H9 (cell line): ENCODE data around the gene AACS. TPM values are rescaled to one million over a fixed set of nuclear protein-coding genes. Genes with fewer than 3 reads are reported as not detected.

Source experiments
- DNase-seq: peaks from one replicate; pipeline ENCODE4 v3.0.0-alpha.2; 2017
- H2AFZ ChIP-seq: one replicate; pipeline ENCODE4 v1.6.1; 2013; ENCODE audit warnings: mild to moderate bottlenecking, low read length, control low read depth, moderate library complexity
- H2AK5ac ChIP-seq: 2 replicates; pipeline ENCODE4 v1.6.1; 2013; ENCODE audit warnings: low read length, control low read depth, mixed read lengths; ENCODE audit not compliant: insufficient read length
- H2BK120ac ChIP-seq: one replicate; pipeline ENCODE4 v1.6.1; 2013; ENCODE audit warnings: low read depth, mild to moderate bottlenecking, low read length, control low read depth, inconsistent platforms; ENCODE audit not compliant: poor library complexity, severe bottlenecking
- H2BK12ac ChIP-seq: 2 replicates; pipeline ENCODE4 v1.6.1; 2013; ENCODE audit warnings: low read length, control low read depth, mixed read lengths, low read depth; ENCODE audit not compliant: insufficient read length
- H2BK15ac ChIP-seq: 2 replicates; pipeline ENCODE4 v1.6.1; 2013; ENCODE audit warnings: low read depth, low read length, control low read depth
- H2BK20ac ChIP-seq: one replicate; pipeline ENCODE4 v1.6.1; 2013; ENCODE audit warnings: low read depth, mild to moderate bottlenecking, low read length, control low read depth, inconsistent platforms; ENCODE audit not compliant: poor library complexity, severe bottlenecking
- H2BK5ac ChIP-seq: 2 replicates; pipeline ENCODE4 v1.6.1; 2013; ENCODE audit warnings: low read length, control low read depth, mixed read lengths; ENCODE audit not compliant: insufficient read length
- H3K14ac ChIP-seq: 2 replicates; pipeline ENCODE4 v1.6.1; 2013; ENCODE audit warnings: low read length, control low read depth; ENCODE audit not compliant: insufficient read depth
- H3K18ac ChIP-seq: 2 replicates; pipeline ENCODE4 v1.6.1; 2013; ENCODE audit warnings: low read depth, mild to moderate bottlenecking, mixed read lengths, low read length, control low read depth; ENCODE audit not compliant: insufficient read length
- H3K23ac ChIP-seq: 2 replicates; pipeline ENCODE4 v1.6.1; 2013; ENCODE audit warnings: low read length, control low read depth, mixed read lengths, low read depth; ENCODE audit not compliant: insufficient read length
- H3K23me2 ChIP-seq: 2 replicates; pipeline ENCODE4 v1.6.1; 2013; ENCODE audit warnings: low read depth, mild to moderate bottlenecking, mixed read lengths, low read length, control low read depth; ENCODE audit not compliant: insufficient read length, poor library complexity, severe bottlenecking
- H3K27ac ChIP-seq: 2 replicates; pipeline ENCODE4 v1.5.1; 2013; ENCODE audit warnings: low read length, control low read depth, mixed read lengths, low read depth; ENCODE audit not compliant: insufficient read length
- H3K27me3 ChIP-seq: 2 replicates; pipeline ENCODE4 v1.6.1; 2013; ENCODE audit warnings: low read length, control low read depth, inconsistent platforms; ENCODE audit not compliant: insufficient read depth
- H3K4ac ChIP-seq: 2 replicates; pipeline ENCODE4 v1.6.1; 2013; ENCODE audit warnings: low read depth, mild to moderate bottlenecking, control low read depth, inconsistent platforms, low read length, moderate library complexity
- H3K4me1 ChIP-seq: 2 replicates; pipeline ENCODE4 v1.6.1; 2013; ENCODE audit warnings: low read length, control low read depth, inconsistent platforms; ENCODE audit not compliant: insufficient read depth
- H3K4me2 ChIP-seq: 2 replicates; pipeline ENCODE4 v1.6.1; 2013; ENCODE audit warnings: low read length, control low read depth, mixed read lengths; ENCODE audit not compliant: insufficient read length, insufficient read depth
- H3K56ac ChIP-seq: 2 replicates; pipeline ENCODE4 v1.6.1; 2013; ENCODE audit warnings: low read depth, mild to moderate bottlenecking, mixed read lengths, low read length, control low read depth; ENCODE audit not compliant: insufficient read length
- H3K79me1 ChIP-seq: 2 replicates; pipeline ENCODE4 v1.6.1; 2013; ENCODE audit warnings: low read depth, mild to moderate bottlenecking, moderate library complexity, low read length, control low read depth, inconsistent platforms; ENCODE audit not compliant: insufficient read depth, poor library complexity, severe bottlenecking
- H3K79me2 ChIP-seq: 2 replicates; pipeline ENCODE4 v1.6.1; 2013; ENCODE audit warnings: low read length, control low read depth, inconsistent platforms; ENCODE audit not compliant: insufficient read depth
- H3K9ac ChIP-seq: 2 replicates; pipeline ENCODE4 v1.6.1; 2013; ENCODE audit warnings: low read length, control low read depth, mixed read lengths; ENCODE audit not compliant: insufficient read length; ENCODE audit errors: extremely low read depth
- H3K9me3 ChIP-seq: one replicate; pipeline ENCODE4 v1.6.1; 2013; ENCODE audit warnings: low read depth, low read length, inconsistent platforms; ENCODE audit not compliant: control insufficient read depth
- H3T11ph ChIP-seq: one replicate; pipeline ENCODE4 v1.6.1; 2013; ENCODE audit warnings: mild to moderate bottlenecking, low read length, control low read depth, inconsistent platforms
- H4K20me1 ChIP-seq: one replicate; pipeline ENCODE4 v1.6.1; 2013; ENCODE audit not compliant: control insufficient read depth, insufficient read length, insufficient read depth
- H4K5ac ChIP-seq: 2 replicates; pipeline ENCODE4 v1.6.1; 2013; ENCODE audit warnings: low read depth, mild to moderate bottlenecking, mixed read lengths, low read length, control low read depth; ENCODE audit not compliant: insufficient read length
- H4K8ac ChIP-seq: replicated peaks from 2 replicates; pipeline ENCODE4 v1.6.1; 2013; ENCODE audit warnings: low read length, control low read depth, mixed read lengths, low read depth; ENCODE audit not compliant: insufficient read length
- H4K91ac ChIP-seq: 2 replicates; pipeline ENCODE4 v1.6.1; 2013; ENCODE audit warnings: low read depth, mild to moderate bottlenecking, moderate library complexity, mixed read lengths, low read length, control low read depth; ENCODE audit not compliant: insufficient read length
- H3K27ac Mint-ChIP-seq, 3 experiments: 2 replicates in 2 of 3; 3 replicates in 1 of 3; pipeline ENCODE4 v1.8.0; 2020 to 2021; ENCODE audit warnings: mixed read lengths in 3 of 3, mild to moderate bottlenecking in 1 of 3, moderate library complexity in 1 of 3
- H3K27me3 Mint-ChIP-seq: 2 replicates; pipeline ENCODE4 v1.8.0; 2021; ENCODE audit warnings: low read depth, mild to moderate bottlenecking, moderate library complexity, mixed read lengths
- H3K36me3 Mint-ChIP-seq, 3 experiments: 2 replicates in 2 of 3; 3 replicates in 1 of 3; pipeline ENCODE4 v1.8.0; 2020 to 2021; ENCODE audit warnings: low read depth in 3 of 3, mixed read lengths in 3 of 3; ENCODE audit not compliant: insufficient read depth in 1 of 3
- H3K4me1 Mint-ChIP-seq, 2 experiments: 2 replicates each; pipeline ENCODE4 v1.8.0; 2020; ENCODE audit warnings: mixed read lengths in 2 of 2
- H3K4me3 Mint-ChIP-seq, 2 experiments: 2 replicates in 1 of 2; 3 replicates in 1 of 2; pipeline ENCODE4 v1.8.0; 2020 to 2021; ENCODE audit warnings: mild to moderate bottlenecking in 2 of 2, mixed read lengths in 2 of 2, moderate library complexity in 1 of 2
- H3K9me3 Mint-ChIP-seq, 2 experiments: 2 replicates in 1 of 2; 3 replicates in 1 of 2; pipeline ENCODE4 v1.8.0; 2020; ENCODE audit warnings: mild to moderate bottlenecking in 2 of 2, mixed read lengths in 2 of 2, moderate library complexity in 1 of 2
- WGBS: extraction: QIAGEN DNeasy Blood & Tissue Kit; methylation state at CpG from one replicate; pipeline ENCODE4 v1.1.7; 2013; ENCODE audit warnings: missing lambda C conversion rate, low lambda C conversion rate, mixed read lengths; ENCODE audit not compliant: insufficient read length; ENCODE audit errors: extremely low coverage; 5-methylcytosine and 5-hydroxymethylcytosine counted together
- total RNA-seq: library from RNA; stranded (reverse); gene quantifications from 2 replicates; pipeline ENCODE4 v1.2.1, GENCODE V29; 2021
- TF ChIP-seq, protein P1 (sequence below): fragments of 200-600 bp; sonication (generic); conservative IDR thresholded peaks from 3 replicates; pipeline ENCODE4 v1.8.0; 2021; ENCODE audit warnings: antibody characterized with exemption, mild to moderate bottlenecking

AACS gene
- total RNA-seq, 1 experiment from 2014 or later = 35.0 TPM

DNA sequence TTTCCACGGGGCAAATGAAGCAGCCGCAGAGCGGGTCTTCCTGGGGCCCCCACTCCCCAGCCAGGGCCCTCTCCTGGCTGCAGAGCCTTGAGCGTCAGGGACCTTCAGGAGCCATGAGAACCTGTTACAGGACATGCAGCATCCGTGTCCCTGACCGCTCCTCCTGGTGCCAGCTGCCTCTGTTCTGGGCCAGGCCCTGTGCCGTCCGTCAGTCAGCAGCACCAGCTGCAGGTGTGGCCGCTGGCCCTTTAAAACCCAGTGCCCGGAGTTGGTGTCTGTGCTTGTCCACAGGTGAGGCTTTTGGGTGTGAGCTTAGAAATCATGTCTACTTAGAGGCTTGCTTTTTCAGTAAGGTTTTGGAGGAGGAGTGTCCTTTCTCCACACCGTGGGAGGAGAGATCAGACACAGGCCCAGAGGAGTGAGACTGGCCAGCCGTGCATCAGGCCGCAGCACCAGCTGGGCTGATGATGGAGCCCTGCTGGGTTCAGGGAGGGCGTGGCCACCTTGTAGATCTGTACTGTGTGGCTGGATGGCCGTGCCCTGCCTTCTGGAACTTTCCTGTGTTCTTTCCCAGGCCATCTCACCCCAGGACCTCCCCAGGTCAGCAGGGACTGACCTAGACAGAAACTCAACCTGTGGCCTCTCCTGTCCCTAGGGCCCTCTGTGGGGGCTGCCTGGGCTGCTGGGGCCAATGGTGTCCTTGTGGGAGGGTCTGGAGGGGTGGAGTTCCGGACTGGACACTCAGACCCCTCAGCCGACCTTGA is 27.1 kb downstream of the AACS start:
- Histone ChIP-seq H3T11ph (no peak overlapping the region), H4K20me1 (no peaks in the 10 kb centered on the region), H4K91ac (no peak overlapping the region), H3K23me2 (no peaks in the 10 kb centered on the region), H3K27ac (no peak overlapping the region), H2BK5ac (no peak overlapping the region), H3K79me2 (no peaks in the 10 kb centered on the region), H2AFZ (no peak overlapping the region), H4K5ac (no peak overlapping the region), H3K18ac (no peak overlapping the region), H3K23ac (no peak overlapping the region), H3K27me3 (no peaks in the 10 kb centered on the region), H3K4ac (no peak overlapping the region), H3K56ac (no peak overlapping the region), H3K14ac (no peak overlapping the region), H2BK120ac (no peak overlapping the region), H3K4me2 (no peak overlapping the region), H2AK5ac (no peak overlapping the region), H4K8ac (no peak overlapping the region), H2BK20ac (no peak overlapping the region), H2BK15ac (no peak overlapping the region), H3K9me3 (no peaks in the 10 kb centered on the region), H3K9ac (no peak overlapping the region), H2BK12ac (no peak overlapping the region), H3K79me1 (no peaks in the 10 kb centered on the region), H3K4me1 (no peaks in the 10 kb centered on the region)
- H3K27me3 Mint-ChIP-seq = no peaks in the 10 kb centered on the region; the same call in 1 of the 2 replicates
- TF ChIP-seq, protein P1, sequence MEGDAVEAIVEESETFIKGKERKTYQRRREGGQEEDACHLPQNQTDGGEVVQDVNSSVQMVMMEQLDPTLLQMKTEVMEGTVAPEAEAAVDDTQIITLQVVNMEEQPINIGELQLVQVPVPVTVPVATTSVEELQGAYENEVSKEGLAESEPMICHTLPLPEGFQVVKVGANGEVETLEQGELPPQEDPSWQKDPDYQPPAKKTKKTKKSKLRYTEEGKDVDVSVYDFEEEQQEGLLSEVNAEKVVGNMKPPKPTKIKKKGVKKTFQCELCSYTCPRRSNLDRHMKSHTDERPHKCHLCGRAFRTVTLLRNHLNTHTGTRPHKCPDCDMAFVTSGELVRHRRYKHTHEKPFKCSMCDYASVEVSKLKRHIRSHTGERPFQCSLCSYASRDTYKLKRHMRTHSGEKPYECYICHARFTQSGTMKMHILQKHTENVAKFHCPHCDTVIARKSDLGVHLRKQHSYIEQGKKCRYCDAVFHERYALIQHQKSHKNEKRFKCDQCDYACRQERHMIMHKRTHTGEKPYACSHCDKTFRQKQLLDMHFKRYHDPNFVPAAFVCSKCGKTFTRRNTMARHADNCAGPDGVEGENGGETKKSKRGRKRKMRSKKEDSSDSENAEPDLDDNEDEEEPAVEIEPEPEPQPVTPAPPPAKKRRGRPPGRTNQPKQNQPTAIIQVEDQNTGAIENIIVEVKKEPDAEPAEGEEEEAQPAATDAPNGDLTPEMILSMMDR = no peak
- H3K4me3 Mint-ChIP-seq = no peak overlapping the region
- H3K27ac Mint-ChIP-seq = peak overlapping the region in 1 of 3 experiments; percentile 50; a peak in 2 of 7 replicates
- no peaks in the 10 kb centered on the region for H3K9me3 Mint-ChIP-seq
- no CpG with 5 or more reads among the region's 17 CpGs for WGBS
- DNase-seq = no peak
- H3K36me3 Mint-ChIP-seq = peaks cover 3 to 21% (median 6%) of the 10 kb centered on the region in 3 experiments; a peak in 4 of 7 replicates
- H3K4me1 Mint-ChIP-seq = peaks cover 0 to 4% of the 10 kb centered on the region in 2 experiments; a peak in 1 of 4 replicates
